H9 (cell line): Measurements from ENCODE around the gene TMTC2. TPM values are rescaled to one million over a fixed set of nuclear protein-coding genes. Genes with fewer than 3 reads are reported as not detected.

ENCODE experiments used
- DNase-seq: peaks from one replicate; pipeline ENCODE4 v3.0.0-alpha.2; 2017
- H2AFZ ChIP-seq: one replicate; pipeline ENCODE4 v1.6.1; 2013; ENCODE audit warnings: mild to moderate bottlenecking, low read length, control low read depth, moderate library complexity
- H2AK5ac ChIP-seq: 2 replicates; pipeline ENCODE4 v1.6.1; 2013; ENCODE audit warnings: low read length, control low read depth, mixed read lengths; ENCODE audit not compliant: insufficient read length
- H2BK120ac ChIP-seq: one replicate; pipeline ENCODE4 v1.6.1; 2013; ENCODE audit warnings: low read depth, mild to moderate bottlenecking, low read length, control low read depth, inconsistent platforms; ENCODE audit not compliant: poor library complexity, severe bottlenecking
- H2BK12ac ChIP-seq: 2 replicates; pipeline ENCODE4 v1.6.1; 2013; ENCODE audit warnings: low read length, control low read depth, mixed read lengths, low read depth; ENCODE audit not compliant: insufficient read length
- H2BK15ac ChIP-seq: 2 replicates; pipeline ENCODE4 v1.6.1; 2013; ENCODE audit warnings: low read depth, low read length, control low read depth
- H2BK20ac ChIP-seq: one replicate; pipeline ENCODE4 v1.6.1; 2013; ENCODE audit warnings: low read depth, mild to moderate bottlenecking, low read length, control low read depth, inconsistent platforms; ENCODE audit not compliant: poor library complexity, severe bottlenecking
- H2BK5ac ChIP-seq: 2 replicates; pipeline ENCODE4 v1.6.1; 2013; ENCODE audit warnings: low read length, control low read depth, mixed read lengths; ENCODE audit not compliant: insufficient read length
- H3K14ac ChIP-seq: 2 replicates; pipeline ENCODE4 v1.6.1; 2013; ENCODE audit warnings: low read length, control low read depth; ENCODE audit not compliant: insufficient read depth
- H3K18ac ChIP-seq: 2 replicates; pipeline ENCODE4 v1.6.1; 2013; ENCODE audit warnings: low read depth, mild to moderate bottlenecking, mixed read lengths, low read length, control low read depth; ENCODE audit not compliant: insufficient read length
- H3K23ac ChIP-seq: 2 replicates; pipeline ENCODE4 v1.6.1; 2013; ENCODE audit warnings: low read length, control low read depth, mixed read lengths, low read depth; ENCODE audit not compliant: insufficient read length
- H3K23me2 ChIP-seq: 2 replicates; pipeline ENCODE4 v1.6.1; 2013; ENCODE audit warnings: low read depth, mild to moderate bottlenecking, mixed read lengths, low read length, control low read depth; ENCODE audit not compliant: insufficient read length, poor library complexity, severe bottlenecking
- H3K27ac ChIP-seq: 2 replicates; pipeline ENCODE4 v1.5.1; 2013; ENCODE audit warnings: low read length, control low read depth, mixed read lengths, low read depth; ENCODE audit not compliant: insufficient read length
- H3K27me3 ChIP-seq: 2 replicates; pipeline ENCODE4 v1.6.1; 2013; ENCODE audit warnings: low read length, control low read depth, inconsistent platforms; ENCODE audit not compliant: insufficient read depth
- H3K4ac ChIP-seq: 2 replicates; pipeline ENCODE4 v1.6.1; 2013; ENCODE audit warnings: low read depth, mild to moderate bottlenecking, control low read depth, inconsistent platforms, low read length, moderate library complexity
- H3K4me1 ChIP-seq: 2 replicates; pipeline ENCODE4 v1.6.1; 2013; ENCODE audit warnings: low read length, control low read depth, inconsistent platforms; ENCODE audit not compliant: insufficient read depth
- H3K4me2 ChIP-seq: 2 replicates; pipeline ENCODE4 v1.6.1; 2013; ENCODE audit warnings: low read length, control low read depth, mixed read lengths; ENCODE audit not compliant: insufficient read length, insufficient read depth
- H3K56ac ChIP-seq: 2 replicates; pipeline ENCODE4 v1.6.1; 2013; ENCODE audit warnings: low read depth, mild to moderate bottlenecking, mixed read lengths, low read length, control low read depth; ENCODE audit not compliant: insufficient read length
- H3K79me1 ChIP-seq: 2 replicates; pipeline ENCODE4 v1.6.1; 2013; ENCODE audit warnings: low read depth, mild to moderate bottlenecking, moderate library complexity, low read length, control low read depth, inconsistent platforms; ENCODE audit not compliant: insufficient read depth, poor library complexity, severe bottlenecking
- H3K79me2 ChIP-seq: 2 replicates; pipeline ENCODE4 v1.6.1; 2013; ENCODE audit warnings: low read length, control low read depth, inconsistent platforms; ENCODE audit not compliant: insufficient read depth
- H3K9ac ChIP-seq: 2 replicates; pipeline ENCODE4 v1.6.1; 2013; ENCODE audit warnings: low read length, control low read depth, mixed read lengths; ENCODE audit not compliant: insufficient read length; ENCODE audit errors: extremely low read depth
- H3K9me3 ChIP-seq: one replicate; pipeline ENCODE4 v1.6.1; 2013; ENCODE audit warnings: low read depth, low read length, inconsistent platforms; ENCODE audit not compliant: control insufficient read depth
- H3T11ph ChIP-seq: one replicate; pipeline ENCODE4 v1.6.1; 2013; ENCODE audit warnings: mild to moderate bottlenecking, low read length, control low read depth, inconsistent platforms
- H4K20me1 ChIP-seq: one replicate; pipeline ENCODE4 v1.6.1; 2013; ENCODE audit not compliant: control insufficient read depth, insufficient read length, insufficient read depth
- H4K5ac ChIP-seq: 2 replicates; pipeline ENCODE4 v1.6.1; 2013; ENCODE audit warnings: low read depth, mild to moderate bottlenecking, mixed read lengths, low read length, control low read depth; ENCODE audit not compliant: insufficient read length
- H4K8ac ChIP-seq: replicated peaks from 2 replicates; pipeline ENCODE4 v1.6.1; 2013; ENCODE audit warnings: low read length, control low read depth, mixed read lengths, low read depth; ENCODE audit not compliant: insufficient read length
- H4K91ac ChIP-seq: 2 replicates; pipeline ENCODE4 v1.6.1; 2013; ENCODE audit warnings: low read depth, mild to moderate bottlenecking, moderate library complexity, mixed read lengths, low read length, control low read depth; ENCODE audit not compliant: insufficient read length
- H3K27ac Mint-ChIP-seq, 3 experiments: 2 replicates in 2 of 3; 3 replicates in 1 of 3; pipeline ENCODE4 v1.8.0; 2020 to 2021; ENCODE audit warnings: mixed read lengths in 3 of 3, mild to moderate bottlenecking in 1 of 3, moderate library complexity in 1 of 3
- H3K27me3 Mint-ChIP-seq: 2 replicates; pipeline ENCODE4 v1.8.0; 2021; ENCODE audit warnings: low read depth, mild to moderate bottlenecking, moderate library complexity, mixed read lengths
- H3K36me3 Mint-ChIP-seq, 3 experiments: 2 replicates in 2 of 3; 3 replicates in 1 of 3; pipeline ENCODE4 v1.8.0; 2020 to 2021; ENCODE audit warnings: low read depth in 3 of 3, mixed read lengths in 3 of 3; ENCODE audit not compliant: insufficient read depth in 1 of 3
- H3K4me1 Mint-ChIP-seq, 2 experiments: 2 replicates each; pipeline ENCODE4 v1.8.0; 2020; ENCODE audit warnings: mixed read lengths in 2 of 2
- H3K4me3 Mint-ChIP-seq, 2 experiments: 2 replicates in 1 of 2; 3 replicates in 1 of 2; pipeline ENCODE4 v1.8.0; 2020 to 2021; ENCODE audit warnings: mild to moderate bottlenecking in 2 of 2, mixed read lengths in 2 of 2, moderate library complexity in 1 of 2
- H3K9me3 Mint-ChIP-seq, 2 experiments: 2 replicates in 1 of 2; 3 replicates in 1 of 2; pipeline ENCODE4 v1.8.0; 2020; ENCODE audit warnings: mild to moderate bottlenecking in 2 of 2, mixed read lengths in 2 of 2, moderate library complexity in 1 of 2
- CTCF ChIP-seq: fragments of 200-600 bp; sonication (generic); conservative IDR thresholded peaks from 3 replicates; pipeline ENCODE4 v1.8.0; 2021; ENCODE audit warnings: antibody characterized with exemption, mild to moderate bottlenecking
- WGBS: extraction: QIAGEN DNeasy Blood & Tissue Kit; methylation state at CpG from one replicate; pipeline ENCODE4 v1.1.7; 2013; ENCODE audit warnings: missing lambda C conversion rate, low lambda C conversion rate, mixed read lengths; ENCODE audit not compliant: insufficient read length; ENCODE audit errors: extremely low coverage; 5-methylcytosine and 5-hydroxymethylcytosine counted together
- total RNA-seq: library from RNA; stranded (reverse); gene quantifications from 2 replicates; pipeline ENCODE4 v1.2.1, GENCODE V29; 2021

TMTC2 gene
- total RNA-seq, 1 experiment from 2014 or later, result 3.1 TPM

- no peaks in the 10 kb centered on the region for H3K79me1 ChIP-seq
Measured at GRCh38 chr12:82886671-82887340, 200.1 kb downstream of the TMTC2 start.

More at GRCh38 chr12:82886671-82887340, 200.1 kb downstream of the TMTC2 start:
- Mint-ChIP-seq H3K4me3 (no peak overlapping the region), H3K36me3 (no peaks in the 10 kb centered on the region), H3K27ac (no peak overlapping the region), H3K27me3 (no peaks in the 10 kb centered on the region), H3K9me3 (no peaks in the 10 kb centered on the region), H3K4me1 (peaks cover 0 to 2% of the 10 kb centered on the region in 2 experiments; a peak in 2 of 4 replicates)
- Histone ChIP-seq H3K23me2 (no peaks in the 10 kb centered on the region), H3T11ph (no peak overlapping the region), H2BK120ac (no peak overlapping the region), H3K4ac (no peak overlapping the region), H4K20me1 (no peaks in the 10 kb centered on the region), H3K4me2 (no peak overlapping the region), H2AK5ac (no peak overlapping the region), H3K4me1 (no peaks in the 10 kb centered on the region), H3K79me2 (no peaks in the 10 kb centered on the region), H3K14ac (no peak overlapping the region), H4K91ac (no peak overlapping the region), H3K23ac (no peak overlapping the region), H3K18ac (no peak overlapping the region), H4K5ac (no peak overlapping the region), H3K9ac (no peak overlapping the region), H2BK15ac (no peak overlapping the region), H4K8ac (no peak overlapping the region), H3K56ac (no peak overlapping the region), H2BK12ac (no peak overlapping the region), H2AFZ (no peak overlapping the region), H3K27ac (no peak overlapping the region), H3K9me3 (no peaks in the 10 kb centered on the region), H2BK5ac (no peak overlapping the region), H2BK20ac (no peak overlapping the region), H3K27me3 (no peaks in the 10 kb centered on the region)
- WGBS, result no CpG with 5 or more reads among the region's 2 CpGs
- no peak for TF ChIP-seq CTCF
- no peak for DNase-seq
